T-helper 1 cell (primary cell): ENCODE results near the gene TMEM259.

Experiments used
- DNase-seq, 5 donors: peaks; one replicate each; pipeline ENCODE4 v3.0.0-alpha.2; 2012 to 2020

The TMEM259 gene

GRCh38 chr19:1000591-1001537 lies 20.1 kb downstream of the TMEM259 start:
- no peak for DNase-seq

GRCh38 chr19:1000095-1000494 lies 20.8 kb downstream of the TMEM259 start, which contains the start of gene GRIN3B:
Gene GRIN3B (plus strand): TSS chr19:1000419. CDS start chr19:1000438, 19 bp downstream.
- peak in 4 of 5 donors; percentile 52 to 62 (median 56) for DNase-seq

GRCh38 chr19:999379-999719 lies 21.6 kb downstream of the TMEM259 start:
- DNase-seq = no peak

GRCh38 chr19:998064-998463 lies 22.9 kb downstream of the TMEM259 start:
- DNase-seq = no peak

GRCh38 chr19:996051-996838 lies 24.7 kb downstream of the TMEM259 start:
- peak; percentile 52 to 87 (median 72) for DNase-seq

- no peak for DNase-seq
These were observed 25.7 kb downstream of the TMEM259 start for GRCh38 chr19:995051-995827.

- no peak for DNase-seq
These were observed 26.4 kb downstream of the TMEM259 start for GRCh38 chr19:994516-994915.

GRCh38 chr19:993831-994393 lies 27.0 kb downstream of the TMEM259 start:
- no peak for DNase-seq

DNA sequence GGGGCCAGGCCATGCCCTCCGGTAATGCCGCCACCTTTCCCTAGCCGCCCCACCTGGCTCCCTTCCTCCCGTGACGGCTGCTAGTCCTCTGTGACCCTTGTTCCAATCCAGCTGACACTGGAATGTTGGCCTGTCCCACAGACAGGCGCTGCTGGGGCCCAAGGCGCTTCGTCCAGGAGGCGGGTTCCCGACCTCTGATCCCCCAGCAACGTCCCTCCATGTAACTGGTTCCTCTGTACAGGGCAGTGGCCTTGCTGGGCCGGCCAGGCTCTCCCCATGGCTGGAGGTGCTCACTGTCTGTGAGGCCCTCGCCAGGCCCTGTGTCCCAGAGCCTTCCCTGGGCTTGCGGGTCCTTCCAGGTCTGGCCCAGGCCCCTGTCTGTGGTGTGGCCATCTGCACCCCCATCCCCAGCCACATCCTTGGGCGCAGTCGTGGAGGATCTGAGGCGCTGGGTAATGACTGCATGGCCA lies 27.5 kb downstream of the TMEM259 start:
- no peak for DNase-seq

GRCh38 chr19:992670-993055 lies 28.3 kb downstream of the TMEM259 start:
- DNase-seq = no peak

DNA sequence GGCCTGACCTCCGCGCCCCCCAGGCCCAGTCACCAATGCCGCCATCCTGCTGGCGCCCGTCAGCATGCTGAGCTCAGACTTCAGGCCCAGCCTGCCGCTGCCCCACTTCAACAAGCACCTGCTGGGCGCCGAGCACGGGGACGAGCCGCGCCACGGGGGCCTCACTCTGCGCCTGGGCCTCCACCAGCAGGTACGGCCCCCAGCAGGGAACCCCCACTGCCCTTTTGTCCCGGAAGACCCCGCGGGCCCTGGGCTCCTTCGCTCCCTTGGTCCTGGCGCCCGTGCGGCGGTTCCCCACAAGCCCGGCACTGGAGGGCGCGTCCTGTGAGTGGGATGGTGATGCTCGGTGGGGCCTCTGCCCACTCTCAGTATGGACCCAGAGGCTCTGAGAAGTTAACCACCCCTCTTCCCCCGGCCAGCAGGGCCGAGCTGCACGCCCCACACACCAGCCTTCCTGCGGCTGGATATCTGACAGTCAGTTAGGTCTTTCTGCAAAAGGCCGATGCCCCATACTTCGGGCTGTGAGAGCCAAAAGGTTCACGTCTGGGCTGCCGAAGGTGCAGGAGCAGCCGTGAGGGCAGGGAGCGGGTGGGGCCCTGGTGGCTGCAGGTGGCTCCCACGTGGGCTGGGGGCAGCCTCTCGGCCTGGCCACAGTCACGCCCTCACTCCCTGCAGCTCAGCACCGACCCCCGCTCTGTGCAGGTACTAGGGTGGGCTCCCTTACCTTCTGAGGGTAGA lies 28.8 kb downstream of the TMEM259 start:
- no peak for DNase-seq

DNA sequence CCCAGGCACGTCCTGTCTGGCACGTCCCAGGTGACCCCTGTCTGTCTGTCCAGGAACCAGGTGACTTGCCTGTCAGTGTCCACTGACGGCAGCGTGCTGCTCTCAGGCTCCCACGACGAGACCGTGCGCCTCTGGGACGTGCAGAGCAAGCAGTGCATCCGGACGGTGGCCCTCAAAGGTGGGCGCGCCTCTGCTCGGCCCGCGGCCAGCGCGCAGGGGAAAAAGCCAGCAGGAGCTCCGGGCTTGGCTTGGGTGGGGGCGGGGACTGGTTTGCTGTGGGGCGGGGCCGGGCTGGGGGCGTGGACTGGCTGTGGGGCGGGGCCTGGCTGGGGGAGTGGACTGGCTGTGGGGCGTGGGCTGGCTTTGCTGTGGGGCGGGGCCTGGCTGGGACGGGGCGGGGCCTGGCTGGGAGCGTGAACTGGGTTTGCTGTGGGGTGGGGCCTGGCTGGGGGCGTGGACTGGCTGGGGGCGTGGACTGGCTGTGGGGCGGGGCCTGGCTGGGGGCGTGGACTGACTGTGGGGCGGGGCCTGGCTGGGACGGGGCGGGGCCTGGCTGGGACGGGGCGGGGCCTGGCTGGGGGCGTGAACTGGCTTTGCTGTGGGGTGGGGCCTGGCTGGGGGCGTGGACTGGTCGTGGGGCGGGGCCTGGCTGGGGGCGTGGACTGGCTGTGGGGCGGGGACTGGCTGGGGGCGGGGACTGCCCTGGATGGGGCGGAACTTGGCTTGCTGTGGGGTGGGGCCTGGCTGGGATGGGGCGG lies 29.6 kb downstream of the TMEM259 start:
- peak; percentile 30 to 71 (median 62) for DNase-seq

- DNase-seq = no peak
These were observed 30.2 kb downstream of the TMEM259 start for GRCh38 chr19:990746-991145.

GRCh38 chr19:990119-990571 lies 30.8 kb downstream of the TMEM259 start:
- DNase-seq = no peak

- DNase-seq = no peak
These were observed 31.4 kb downstream of the TMEM259 start for GRCh38 chr19:989381-990081.

DNA sequence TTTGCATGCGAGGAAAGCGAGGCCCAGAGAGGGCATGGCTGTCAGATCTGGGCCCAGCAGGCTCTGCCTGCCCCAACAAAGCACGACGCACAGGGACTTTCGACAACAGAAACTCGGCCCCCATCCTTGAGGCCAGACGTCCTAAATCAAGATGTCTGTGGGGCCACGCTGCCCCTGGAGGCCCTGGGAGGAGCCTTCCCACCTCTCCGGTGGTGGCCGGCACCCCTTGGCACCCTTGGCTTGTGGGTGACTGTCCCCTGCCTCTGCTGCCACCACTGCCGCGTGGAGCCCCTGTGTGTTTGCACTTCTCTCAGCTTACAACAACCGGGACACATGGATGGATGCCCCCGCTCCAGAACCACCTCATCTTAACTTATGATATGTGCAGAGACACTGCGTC lies 32.4 kb downstream of the TMEM259 start:
- no peak for DNase-seq

DNA sequence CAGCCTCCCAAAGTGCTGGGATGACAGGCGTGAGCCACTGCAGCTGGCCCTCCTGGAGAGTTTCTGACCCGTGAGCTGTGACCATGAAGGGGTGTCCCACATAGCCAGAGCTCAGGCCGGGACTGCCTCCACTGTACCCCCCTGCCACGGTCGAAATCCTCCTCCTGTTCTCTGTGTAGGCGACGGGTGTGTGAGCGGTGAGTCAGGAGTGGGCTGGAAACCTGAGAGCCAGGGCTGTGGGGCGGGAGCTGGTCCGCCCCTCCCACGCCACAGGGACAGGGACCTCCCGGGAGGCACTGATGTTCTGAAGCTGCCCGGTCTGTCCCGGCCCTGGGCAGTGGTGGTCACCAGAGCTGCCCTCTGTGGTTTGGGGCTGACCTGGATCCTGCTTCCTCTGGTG lies 32.8 kb downstream of the TMEM259 start:
- DNase-seq = no peak

DNA sequence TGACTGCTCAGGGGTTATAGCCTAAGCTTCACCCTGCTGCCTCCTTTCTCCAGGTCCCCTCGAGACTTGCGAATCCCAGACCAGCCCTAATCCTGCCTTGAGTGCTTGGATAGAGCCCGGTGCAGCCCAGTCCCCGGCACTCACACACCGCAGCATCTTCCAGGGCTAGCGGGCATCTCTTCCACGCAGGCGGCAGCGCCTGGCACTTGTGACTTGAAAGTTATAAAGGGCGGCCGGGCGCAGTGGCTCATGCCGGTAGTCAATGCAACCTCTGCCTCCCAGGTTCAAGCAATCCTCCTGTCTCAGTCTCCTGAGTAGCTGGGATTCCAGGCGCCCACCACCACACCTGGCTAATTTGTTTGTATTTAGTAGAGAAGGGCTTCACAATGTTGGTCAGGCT lies 34.8 kb downstream of the TMEM259 start:
- DNase-seq = no peak

DNA sequence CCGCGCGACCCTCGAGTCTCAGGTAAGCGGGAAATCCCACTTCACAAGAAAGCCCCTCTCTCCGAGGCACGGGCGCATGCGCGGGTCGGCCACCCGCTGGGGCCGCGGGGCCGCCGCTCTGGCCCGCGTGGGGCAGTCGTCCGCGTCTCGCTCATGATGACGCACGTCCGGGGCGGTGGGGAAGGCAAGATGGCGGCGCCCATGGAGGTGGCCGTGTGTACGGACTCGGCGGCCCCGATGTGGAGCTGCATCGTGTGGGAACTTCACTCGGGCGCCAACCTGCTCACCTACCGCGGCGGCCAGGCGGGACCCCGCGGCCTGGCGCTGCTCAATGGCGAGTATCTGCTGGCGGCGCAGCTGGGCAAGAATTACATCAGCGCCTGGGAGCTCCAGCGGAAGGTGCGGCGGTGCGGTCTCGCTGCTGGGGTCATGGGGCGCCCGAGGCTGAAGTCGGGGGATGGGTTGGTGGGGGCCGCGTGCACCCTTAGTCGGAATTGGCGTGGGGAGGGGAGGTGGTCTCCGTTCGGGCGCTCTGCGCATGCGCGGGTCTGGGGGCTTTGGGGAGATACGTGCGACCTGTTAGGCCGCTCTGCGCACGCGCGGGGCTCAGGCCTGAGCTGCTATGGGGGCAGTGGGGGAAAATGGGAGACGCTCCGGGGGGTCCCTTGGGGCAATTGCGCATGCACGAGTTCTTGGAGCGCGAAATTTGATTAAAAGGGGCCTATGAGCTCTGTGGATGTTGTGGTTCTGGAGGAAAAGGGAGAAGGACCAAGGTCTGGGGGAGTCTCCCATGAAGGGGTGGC lies 36.6 kb downstream of the TMEM259 start, which contains the start of gene WDR18:
WDR18 (plus strand) TSS at position 181 of the 803 bp plus-strand sequence; CDS start at position 190, 9 bp downstream.
- peak; percentile 77 to 90 (median 84) for DNase-seq
